Activated CD4-positive, CD25-positive, alpha-beta regulatory T cell (primary cell): ENCODE data around the gene SPTBN5.

Experiments used
- DNase-seq, 4 experiments: peaks; one replicate each; lab custom pipeline; 2025; lab: John Stamatoyannopoulos, UW

Gene SPTBN5

GRCh38 chr15:41893422-41894250 lies at the start of gene SPTBN5:
SPTBN5 (minus strand) TSS chr15:41894053; CDS start chr15:41893497, 556 bp downstream.
- DNase-seq = no peak

- no peak for DNase-seq
Measured at GRCh38 chr15:41942886-41943285, 49.0 kb upstream of the SPTBN5 start.

GRCh38 chr15:41941644-41942415 lies 48.0 kb upstream of the SPTBN5 start:
- DNase-seq = no peak

GRCh38 chr15:41940441-41940857 lies 46.6 kb upstream of the SPTBN5 start:
- DNase-seq = peak in 1 of 4 experiments; percentile 37

GRCh38 chr15:41939986-41940385 lies 46.1 kb upstream of the SPTBN5 start:
- no peak for DNase-seq

GRCh38 chr15:41937568-41937923 lies 43.7 kb upstream of the SPTBN5 start:
- DNase-seq = no peak

- DNase-seq = peak; percentile 37 to 65 (median 54)
Measured at GRCh38 chr15:41936649-41937567, 43.1 kb upstream of the SPTBN5 start.

- DNase-seq = no peak
Measured at GRCh38 chr15:41936155-41936554, 42.3 kb upstream of the SPTBN5 start.

- DNase-seq = no peak
Measured at GRCh38 chr15:41935566-41936020, 41.7 kb upstream of the SPTBN5 start.

- DNase-seq = peak; percentile 10 to 59 (median 35)
Measured at GRCh38 chr15:41934843-41935242, 41.0 kb upstream of the SPTBN5 start.

- DNase-seq = no peak
Measured at GRCh38 chr15:41933771-41934170, 39.9 kb upstream of the SPTBN5 start.

GRCh38 chr15:41933326-41933725 lies 39.5 kb upstream of the SPTBN5 start:
- DNase-seq = no peak

- no peak for DNase-seq
Measured at GRCh38 chr15:41932511-41933289, 38.8 kb upstream of the SPTBN5 start.

- DNase-seq = no peak
Measured at GRCh38 chr15:41932101-41932500, 38.2 kb upstream of the SPTBN5 start.

GRCh38 chr15:41930867-41931222 lies 37.0 kb upstream of the SPTBN5 start:
- DNase-seq = no peak

- no peak for DNase-seq
Measured at GRCh38 chr15:41930221-41930866, 36.5 kb upstream of the SPTBN5 start.

GRCh38 chr15:41928637-41929620 lies 35.1 kb upstream of the SPTBN5 start:
- no peak for DNase-seq

- no peak for DNase-seq
Measured at GRCh38 chr15:41928100-41928499, 34.2 kb upstream of the SPTBN5 start.

GRCh38 chr15:41927536-41927935 lies 33.7 kb upstream of the SPTBN5 start:
- DNase-seq = no peak
